HCT116 (cell line): ENCODE results near the gene TTLL5.

Source experiments
- EGR1 ChIP-seq: IDR thresholded peaks from 2 replicates; pipeline ENCODE4 v1.6.1; 2012; ENCODE audit warnings: low read depth
- TF ChIP-seq, protein P1 (sequence below), 3 experiments: fragments of 200-600 bp in 1 of 3; sonication (generic) in 1 of 3; IDR thresholded peaks in 2 of 3; conservative IDR thresholded peaks in 1 of 3; 2 replicates each; pipeline ENCODE4 v1.5.1; 2012 to 2017; ENCODE audit warnings: low read depth in 2 of 3, low read length in 2 of 3, antibody characterized with exemption in 1 of 3, borderline replicate concordance in 1 of 3, control low read depth in 1 of 3, mild to moderate bottlenecking in 1 of 3, mixed read lengths in 1 of 3, mixed run types in 1 of 3, moderate library complexity in 1 of 3; ENCODE audit not compliant: insufficient read depth in 1 of 3

DNA sequence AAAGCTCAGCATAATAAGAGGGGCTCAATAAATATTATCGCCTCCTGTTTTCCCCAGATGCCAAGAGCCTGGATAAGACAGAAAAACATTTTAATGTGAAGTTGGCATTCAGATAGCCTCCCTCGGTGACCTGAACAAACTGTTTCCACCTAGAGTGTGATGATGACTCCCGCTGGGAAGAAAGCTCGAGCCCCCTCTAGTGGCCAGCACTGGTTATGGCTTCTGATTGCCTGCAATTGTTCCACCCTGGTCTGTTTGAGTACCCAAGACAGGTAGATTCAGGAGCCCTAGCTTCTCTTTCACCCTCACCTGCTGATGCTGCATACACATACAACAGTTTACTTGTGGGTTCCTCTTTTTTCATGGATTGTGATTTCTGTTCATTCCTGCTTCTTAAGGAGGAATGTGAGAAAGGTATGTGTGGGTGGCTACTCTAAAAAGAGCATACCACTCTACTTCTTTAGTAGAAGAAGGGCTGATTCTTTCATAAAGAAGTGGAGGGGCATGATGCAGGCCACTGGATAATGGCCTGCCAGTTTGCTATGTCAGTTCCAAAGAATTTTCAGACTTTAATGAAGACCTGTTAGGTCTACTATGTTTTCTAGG, 6.8 kb upstream of the TTLL5 start:
- TF ChIP-seq, protein P1, sequence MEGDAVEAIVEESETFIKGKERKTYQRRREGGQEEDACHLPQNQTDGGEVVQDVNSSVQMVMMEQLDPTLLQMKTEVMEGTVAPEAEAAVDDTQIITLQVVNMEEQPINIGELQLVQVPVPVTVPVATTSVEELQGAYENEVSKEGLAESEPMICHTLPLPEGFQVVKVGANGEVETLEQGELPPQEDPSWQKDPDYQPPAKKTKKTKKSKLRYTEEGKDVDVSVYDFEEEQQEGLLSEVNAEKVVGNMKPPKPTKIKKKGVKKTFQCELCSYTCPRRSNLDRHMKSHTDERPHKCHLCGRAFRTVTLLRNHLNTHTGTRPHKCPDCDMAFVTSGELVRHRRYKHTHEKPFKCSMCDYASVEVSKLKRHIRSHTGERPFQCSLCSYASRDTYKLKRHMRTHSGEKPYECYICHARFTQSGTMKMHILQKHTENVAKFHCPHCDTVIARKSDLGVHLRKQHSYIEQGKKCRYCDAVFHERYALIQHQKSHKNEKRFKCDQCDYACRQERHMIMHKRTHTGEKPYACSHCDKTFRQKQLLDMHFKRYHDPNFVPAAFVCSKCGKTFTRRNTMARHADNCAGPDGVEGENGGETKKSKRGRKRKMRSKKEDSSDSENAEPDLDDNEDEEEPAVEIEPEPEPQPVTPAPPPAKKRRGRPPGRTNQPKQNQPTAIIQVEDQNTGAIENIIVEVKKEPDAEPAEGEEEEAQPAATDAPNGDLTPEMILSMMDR (IDR thresholded peaks at IDR 0.05 in 2 of 3, conservative IDR thresholded peaks at IDR 0.05 in 1 of 3; ENCODE audit: borderline replicate concordance in 1 of 3, insufficient read depth in 1 of 3, low read depth in 2 of 3, low read length in 2 of 3) = peak; percentile 85 to 99 (median 97)
- no peak for TF ChIP-seq EGR1
